ENCODE measurements around the gene APBA2. TPM values are rescaled to one million over a fixed set of nuclear protein-coding genes. Genes with fewer than 3 reads are reported as not detected.
"Not testable (repeated sequence)": the region's sequence is repeated elsewhere in the genome, so short reads cannot be mapped to it uniquely, and the experiment has no call there.

Gene APBA2
- total and polyA plus RNA-seq, 3 donors from 2014 or later = 18.5 to 37.7 (median 29.5) TPM

DNA sequence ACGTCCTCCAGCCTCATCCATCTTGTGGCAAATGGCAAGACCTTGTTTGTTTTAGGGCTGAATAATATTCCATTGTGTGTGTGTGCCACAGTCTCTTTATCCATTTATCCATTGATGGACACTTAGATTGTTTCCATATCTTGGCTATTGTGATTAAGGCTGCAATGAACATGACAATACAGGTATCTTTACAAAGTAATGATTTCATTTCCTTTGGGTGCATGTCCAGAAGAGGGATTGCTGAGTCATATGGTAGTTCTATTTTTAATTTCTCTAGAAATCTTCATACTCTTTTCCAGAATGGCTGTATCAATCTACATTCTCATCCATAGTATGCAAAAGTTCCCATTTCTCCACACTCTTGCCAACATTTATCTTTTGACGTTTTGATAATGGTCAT lies 31.2 kb upstream of the APBA2 start:
- 81 to 96% methylated on average over 2 of the region's 2 CpGs for WGBS, 2 donors
- H3K27me3 ChIP-seq; H3K9me3 ChIP-seq; intact Hi-C loops (cut with DNase I; ENCODE audit: low total_unique reads); H3K4me3 ChIP-seq; H3K36me3 ChIP-seq (ENCODE audit: low read depth, missing control alignments); H3K27ac ChIP-seq; H3K4me1 ChIP-seq; DNase-seq: not testable (repeated sequence)

- no peak for DNase-seq
- no peak overlapping the region for H3K4me3 ChIP-seq
- H3K36me3 ChIP-seq (ENCODE audit: low read depth, missing control alignments) = no peaks in the 10 kb centered on the region
- no peak for TF ChIP-seq POLR2A (IDR thresholded peaks at IDR 0.05)
- no peak for TF ChIP-seq CTCF (IDR thresholded peaks at IDR 0.05)
- H3K27ac ChIP-seq = no peak overlapping the region
- intact Hi-C loops (cut with DNase I; ENCODE audit: low total_unique reads) = no loop called here
- WGBS, 2 donors = 83 to 85% methylated on average over 14 to 16 of the region's 16 CpGs
- no peaks in the 10 kb centered on the region for H3K9me3 ChIP-seq
- no peaks in the 10 kb centered on the region for H3K27me3 ChIP-seq
- no peaks in the 10 kb centered on the region for H3K4me1 ChIP-seq
These were observed 24.7 kb upstream of the APBA2 start for GRCh38 chr15:28861031-28861534.

DNA sequence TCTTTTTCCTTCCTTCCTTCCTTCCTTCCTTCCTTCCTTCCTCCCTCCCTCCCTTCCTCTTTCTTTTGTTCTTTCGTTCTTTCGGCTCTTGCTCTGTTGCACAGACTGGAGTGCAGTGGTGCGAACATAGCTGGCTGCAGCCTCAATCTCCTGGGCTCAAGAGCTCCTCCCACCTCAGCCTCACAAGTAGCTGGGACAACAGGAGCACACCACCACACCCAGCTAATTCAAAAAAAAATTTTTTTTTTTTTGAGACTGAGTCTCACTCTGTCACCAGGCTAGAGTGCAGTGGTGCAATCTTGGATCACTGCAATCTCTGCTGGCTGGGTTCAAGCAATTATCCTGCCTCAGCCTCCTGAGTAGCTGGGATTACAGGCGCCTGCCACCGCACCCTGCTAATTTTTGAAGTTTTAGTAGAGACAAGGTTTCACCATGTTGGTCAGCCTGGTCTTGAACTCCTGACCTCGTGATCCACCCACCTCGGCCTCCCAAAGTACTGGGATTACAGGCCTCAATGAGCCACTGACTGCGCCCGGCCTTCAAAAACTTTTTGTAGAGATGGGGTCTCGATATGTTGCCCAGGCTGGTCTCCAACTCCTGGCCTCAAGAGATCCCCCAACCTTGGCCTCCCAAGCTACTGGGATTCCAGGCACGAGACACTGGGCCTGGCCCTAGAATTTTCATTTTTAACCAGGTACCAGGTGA lies 24.0 kb upstream of the APBA2 start:
- H3K9me3 ChIP-seq; H3K36me3 ChIP-seq (ENCODE audit: low read depth, missing control alignments); H3K27ac ChIP-seq; H3K4me3 ChIP-seq; H3K27me3 ChIP-seq; H3K4me1 ChIP-seq; intact Hi-C loops (cut with DNase I; ENCODE audit: low total_unique reads); DNase-seq: not testable (repeated sequence)
- WGBS, 2 donors = 93 to 94% methylated on average over 11 of the region's 11 CpGs

DNA sequence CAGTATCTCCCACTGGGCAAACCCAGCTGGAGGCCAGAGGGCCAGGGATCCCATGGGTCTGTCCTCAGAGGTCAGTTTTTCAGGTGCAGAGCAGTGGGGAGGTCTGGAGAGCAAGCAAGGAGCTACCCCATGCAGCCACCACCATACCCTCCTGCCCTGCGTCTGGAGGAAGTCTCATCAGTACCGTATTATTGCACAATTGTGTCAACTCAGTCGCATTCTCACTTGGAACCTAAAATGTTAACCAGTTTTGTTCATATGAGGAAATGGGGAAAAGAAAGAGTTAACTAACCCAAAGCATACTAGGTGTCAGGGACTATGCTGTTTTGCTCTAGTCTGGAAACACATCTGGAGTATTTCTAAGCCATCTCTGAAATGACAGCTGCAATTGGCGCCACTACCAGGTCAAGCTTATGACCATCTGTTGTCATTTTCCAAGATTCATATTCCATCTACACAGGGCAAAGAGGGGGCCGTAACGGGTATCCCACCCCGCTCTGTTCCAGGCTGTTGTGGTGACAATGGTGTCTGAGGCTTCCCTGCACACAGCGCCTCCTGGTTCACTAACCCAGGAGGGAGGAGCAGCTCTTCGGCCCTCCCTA lies 16.9 kb upstream of the APBA2 start:
- H3K27ac ChIP-seq = no peak overlapping the region
- H3K36me3 ChIP-seq (ENCODE audit: low read depth, missing control alignments) = no peaks in the 10 kb centered on the region
- no peaks in the 10 kb centered on the region for H3K9me3 ChIP-seq
- H3K27me3 ChIP-seq = no peaks in the 10 kb centered on the region
- 79 to 84% methylated on average over 9 of the region's 9 CpGs for WGBS, 2 donors
- intact Hi-C loops (cut with DNase I; ENCODE audit: low total_unique reads) = no loop called here
- no peaks in the 10 kb centered on the region for H3K4me1 ChIP-seq
- no peak overlapping the region for H3K4me3 ChIP-seq
- TF ChIP-seq CTCF (IDR thresholded peaks at IDR 0.05) = no peak
- TF ChIP-seq POLR2A (IDR thresholded peaks at IDR 0.05) = no peak
- no peak for DNase-seq

DNA sequence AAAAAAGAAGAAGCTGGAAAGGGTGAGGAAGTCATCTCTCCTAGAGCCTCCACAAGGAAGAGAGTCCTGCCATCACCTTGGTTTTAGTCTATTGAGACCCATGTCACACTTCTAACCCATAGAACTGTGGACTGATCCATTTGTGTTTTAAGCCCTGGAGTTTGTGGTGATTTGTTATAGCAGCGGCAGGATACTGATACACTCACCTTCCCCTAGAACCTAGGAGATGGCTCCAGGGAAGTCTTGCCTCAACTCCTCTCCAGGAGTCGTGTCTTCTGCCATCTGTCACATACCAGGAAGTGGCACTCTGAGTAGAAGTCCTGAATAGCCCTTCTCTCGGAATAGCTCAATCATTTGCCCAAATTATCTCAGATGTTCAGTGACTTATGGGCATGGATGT lies 14.6 kb upstream of the APBA2 start:
- no peak for DNase-seq
- Histone ChIP-seq H3K4me1 (no peaks in the 10 kb centered on the region), H3K4me3 (no peak overlapping the region), H3K9me3 (no peaks in the 10 kb centered on the region), H3K27ac (no peak overlapping the region), H3K36me3 (ENCODE audit: low read depth, missing control alignments) (no peaks in the 10 kb centered on the region), H3K27me3 (no peaks in the 10 kb centered on the region)
- intact Hi-C loops (cut with DNase I; ENCODE audit: low total_unique reads) = no loop called here
- 86 to 93% methylated on average over 3 of the region's 3 CpGs for WGBS, 2 donors
- TF ChIP-seq POLR2A (IDR thresholded peaks at IDR 0.05) (no peak), CTCF (IDR thresholded peaks at IDR 0.05) (no peak)

DNA sequence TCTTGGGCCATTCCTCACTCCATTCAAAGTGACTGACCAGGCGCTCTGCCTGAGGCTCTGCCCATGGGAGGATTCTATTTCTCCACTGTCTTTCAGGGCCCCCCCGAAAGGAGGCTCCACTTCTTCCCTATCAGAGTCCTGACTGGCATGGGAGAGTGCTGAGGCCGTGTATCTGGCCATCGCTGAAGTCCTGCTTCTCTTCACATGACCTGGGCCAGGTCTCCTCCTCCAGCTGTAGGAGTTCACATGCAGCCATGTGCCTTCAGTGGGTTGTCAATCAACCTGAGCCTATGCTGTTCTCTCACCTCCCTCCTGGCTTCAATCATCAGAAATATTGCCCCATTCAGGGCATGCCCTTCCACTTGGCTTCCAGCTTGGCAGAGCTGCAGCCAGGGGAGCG lies 12.8 kb upstream of the APBA2 start:
- no peak overlapping the region for H3K4me3 ChIP-seq
- 96% methylated on average over 5 of the region's 5 CpGs for WGBS, 2 donors
- no peak overlapping the region for H3K27ac ChIP-seq
- no peak for DNase-seq
- no peaks in the 10 kb centered on the region for H3K36me3 ChIP-seq (ENCODE audit: low read depth, missing control alignments)
- H3K4me1 ChIP-seq = no peaks in the 10 kb centered on the region
- intact Hi-C loops (cut with DNase I; ENCODE audit: low total_unique reads) = no loop called here
- H3K9me3 ChIP-seq = no peaks in the 10 kb centered on the region
- H3K27me3 ChIP-seq = no peaks in the 10 kb centered on the region
- no peak for TF ChIP-seq CTCF (IDR thresholded peaks at IDR 0.05)
- no peak for TF ChIP-seq POLR2A (IDR thresholded peaks at IDR 0.05)
